HepG2 (cell line): ENCODE measurements around the gene KRTAP1-4. TPM values are rescaled to one million over a fixed set of nuclear protein-coding genes. Genes with fewer than 3 reads are reported as not detected.

ENCODE experiments used
- CBX2 ChIP-seq, 2 experiments: fragments of 200-600 bp in 1 of 2; sonication (generic); formaldehyde crosslinking in 1 of 2; IDR thresholded peaks; 2 replicates each; pipeline versions ENCODE4 v1.7.0 to v1.8.1; 2018 to 2022; ENCODE audit warnings: low read depth in 2 of 2, low read length in 1 of 2, mild to moderate bottlenecking in 1 of 2, missing genetic modification reagents in 1 of 2
- CEBPG ChIP-seq: IDR thresholded peaks from 2 replicates; pipeline ENCODE4 v1.6.1; 2016
- EHMT2 ChIP-seq: fragments of 200-600 bp; sonication (generic); IDR thresholded peaks from 2 replicates; pipeline ENCODE4 v1.7.0; 2017; ENCODE audit warnings: antibody characterized with exemption, low read depth, low read length, borderline replicate concordance
- HDAC1 ChIP-seq: sonication (generic); formaldehyde crosslinking; IDR thresholded peaks from 2 replicates; pipeline ENCODE4 v1.5.1; 2020; ENCODE audit warnings: mild to moderate bottlenecking, missing genetic modification reagents
- NKX3-1 ChIP-seq: sonication (generic); formaldehyde crosslinking; IDR thresholded peaks from 2 replicates; pipeline ENCODE4 v1.5.0; 2020; ENCODE audit warnings: missing genetic modification reagents
- ONECUT2 ChIP-seq: sonication (generic); formaldehyde crosslinking; IDR thresholded peaks from 2 replicates; pipeline ENCODE4 v1.4.0; 2020; ENCODE audit warnings: missing genetic modification reagents
- SATB2 ChIP-seq: sonication (generic); formaldehyde crosslinking; IDR thresholded peaks from 2 replicates; pipeline ENCODE4 v1.5.0; 2020; ENCODE audit warnings: missing genetic modification reagents
- ZKSCAN8 ChIP-seq: IDR thresholded peaks from 2 replicates; pipeline ENCODE4 v1.6.1; 2016; ENCODE audit warnings: borderline replicate concordance, missing genetic modification reagents, missing compliant biosample characterization
- ZNF12 ChIP-seq: sonication (generic); formaldehyde crosslinking; IDR thresholded peaks from 2 replicates; pipeline ENCODE4 v1.5.0; 2020; ENCODE audit warnings: missing genetic modification reagents
- ZNF274 ChIP-seq: sonication (generic); formaldehyde crosslinking; IDR thresholded peaks from 2 replicates; pipeline ENCODE4 v1.5.1; 2020; ENCODE audit warnings: mild to moderate bottlenecking, missing genetic modification reagents
- polyA plus RNA-seq, 8 experiments: library from polyadenylated mRNA; depleted of rRNA in 3 of 8; stranded (reverse) in 7 of 8; unstranded in 1 of 8; fragments of >200 nt; fragmentation: Illumina TruSeq in 4 of 8; extraction: Trizol in 4 of 8; gene quantifications; 2 replicates each; pipeline versions ENCODE4 v1.2.1 to v1.2.3, GENCODE V29; 2011 to 2016; ENCODE audit warnings: low read depth in 4 of 8, missing spikeins in 1 of 8, mixed read lengths in 1 of 8; ENCODE audit not compliant: insufficient read depth in 1 of 8
- total RNA-seq, 5 experiments: library from RNA; depleted of rRNA; stranded (reverse); fragments of >200 nt; fragmentation: Illumina TruSeq; extraction: Trizol; gene quantifications; 2 replicates each; pipeline ENCODE4 v1.2.3, GENCODE V29; 2016; ENCODE audit warnings: low read depth in 1 of 5
- TF ChIP-seq, protein P1 (sequence below): sonication (generic); formaldehyde crosslinking; IDR thresholded peaks from 2 replicates; pipeline ENCODE4 v1.8.1; 2023; ENCODE audit warnings: missing genetic modification reagents, mild to moderate bottlenecking, borderline replicate concordance
- TF ChIP-seq, protein P2 (sequence below): sonication (generic); formaldehyde crosslinking; IDR thresholded peaks from 2 replicates; pipeline ENCODE4 v1.8.0; 2023; ENCODE audit warnings: mild to moderate bottlenecking, missing genetic modification reagents
- TF ChIP-seq, protein P3 (sequence below): IDR thresholded peaks from 2 replicates; pipeline ENCODE4 v1.6.1; 2018; ENCODE audit warnings: missing genetic modification reagents
- TF ChIP-seq, protein P4 (sequence below): sonication (generic); formaldehyde crosslinking; IDR thresholded peaks from 2 replicates; pipeline ENCODE4 v1.4.0; 2020; ENCODE audit warnings: missing genetic modification reagents
- TF ChIP-seq, protein P5 (sequence below): IDR thresholded peaks from 2 replicates; pipeline ENCODE4 v1.6.1; 2012; ENCODE audit warnings: low read length, improper control_type of control experiment

Gene KRTAP1-4
- total and polyA plus RNA-seq, 2 of the 13 experiments (the other 11 are each of a cell fraction or from before 2014, with no cell fraction given) = not detected

DNA sequence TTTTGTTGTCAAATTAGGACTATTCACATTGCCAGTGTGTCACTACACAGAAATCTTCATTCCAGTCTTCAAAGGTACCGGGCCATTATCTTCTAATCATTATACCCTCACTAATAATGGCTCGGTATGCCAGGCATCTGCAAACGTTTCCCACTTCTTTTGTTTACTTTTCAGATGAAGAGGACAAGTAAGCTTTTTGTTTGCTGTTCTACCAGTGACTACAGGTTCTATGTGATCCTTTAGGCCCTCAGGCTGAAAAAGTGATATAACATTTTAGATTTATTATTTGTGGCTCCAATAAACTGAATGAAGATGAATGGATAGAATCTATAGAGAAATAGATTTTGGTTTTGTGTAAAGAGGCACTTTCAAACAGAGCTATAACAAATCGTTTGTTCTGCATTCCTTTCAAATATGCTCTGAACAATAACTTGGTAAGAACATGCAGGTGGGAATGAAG, 20.7 kb downstream of the KRTAP1-4 start (continued):
- TF ChIP-seq, protein P1, sequence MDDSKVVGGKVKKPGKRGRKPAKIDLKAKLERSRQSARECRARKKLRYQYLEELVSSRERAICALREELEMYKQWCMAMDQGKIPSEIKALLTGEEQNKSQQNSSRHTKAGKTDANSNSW (CRISPR knock-in tag) = no peak
- TF ChIP-seq CEBPG (CRISPR knock-in tag) (peak; percentile 55), ONECUT2 (peak; percentile 32; the same call in 1 of the 2 replicates), ZNF12 (CRISPR knock-in tag) (peak; percentile 47; the same call in 1 of the 2 replicates), CBX2 (IDR thresholded peaks at IDR 0.05; ENCODE audit: low read depth, low read length) (no peak), CBX2 (CRISPR knock-in tag; IDR thresholded peaks at IDR 0.05; ENCODE audit: low read depth) (no peak), HDAC1 (CRISPR knock-in tag) (peak; percentile 56; the same call in 1 of the 2 replicates), ZKSCAN8 (CRISPR knock-in tag) (0 out of 2 replicates have a peak, but pooled peaks have one; percentile 67), SATB2 (peak; percentile 95), EHMT2 (peak; percentile 63), ZNF274 (CRISPR knock-in tag) (no peak), NKX3-1 (CRISPR knock-in tag) (peak; percentile 84)
- TF ChIP-seq, protein P2, sequence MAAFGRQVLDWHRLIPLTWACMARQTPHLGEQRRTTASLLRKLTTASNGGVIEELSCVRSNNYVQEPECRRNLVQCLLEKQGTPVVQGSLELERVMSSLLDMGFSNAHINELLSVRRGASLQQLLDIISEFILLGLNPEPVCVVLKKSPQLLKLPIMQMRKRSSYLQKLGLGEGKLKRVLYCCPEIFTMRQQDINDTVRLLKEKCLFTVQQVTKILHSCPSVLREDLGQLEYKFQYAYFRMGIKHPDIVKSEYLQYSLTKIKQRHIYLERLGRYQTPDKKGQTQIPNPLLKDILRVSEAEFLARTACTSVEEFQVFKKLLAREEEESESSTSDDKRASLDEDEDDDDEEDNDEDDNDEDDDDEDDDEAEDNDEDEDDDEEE = no peak
- TF ChIP-seq, protein P3, sequence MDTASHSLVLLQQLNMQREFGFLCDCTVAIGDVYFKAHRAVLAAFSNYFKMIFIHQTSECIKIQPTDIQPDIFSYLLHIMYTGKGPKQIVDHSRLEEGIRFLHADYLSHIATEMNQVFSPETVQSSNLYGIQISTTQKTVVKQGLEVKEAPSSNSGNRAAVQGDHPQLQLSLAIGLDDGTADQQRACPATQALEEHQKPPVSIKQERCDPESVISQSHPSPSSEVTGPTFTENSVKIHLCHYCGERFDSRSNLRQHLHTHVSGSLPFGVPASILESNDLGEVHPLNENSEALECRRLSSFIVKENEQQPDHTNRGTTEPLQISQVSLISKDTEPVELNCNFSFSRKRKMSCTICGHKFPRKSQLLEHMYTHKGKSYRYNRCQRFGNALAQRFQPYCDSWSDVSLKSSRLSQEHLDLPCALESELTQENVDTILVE (CRISPR knock-in tag) = peak; percentile 80
- TF ChIP-seq, protein P4, sequence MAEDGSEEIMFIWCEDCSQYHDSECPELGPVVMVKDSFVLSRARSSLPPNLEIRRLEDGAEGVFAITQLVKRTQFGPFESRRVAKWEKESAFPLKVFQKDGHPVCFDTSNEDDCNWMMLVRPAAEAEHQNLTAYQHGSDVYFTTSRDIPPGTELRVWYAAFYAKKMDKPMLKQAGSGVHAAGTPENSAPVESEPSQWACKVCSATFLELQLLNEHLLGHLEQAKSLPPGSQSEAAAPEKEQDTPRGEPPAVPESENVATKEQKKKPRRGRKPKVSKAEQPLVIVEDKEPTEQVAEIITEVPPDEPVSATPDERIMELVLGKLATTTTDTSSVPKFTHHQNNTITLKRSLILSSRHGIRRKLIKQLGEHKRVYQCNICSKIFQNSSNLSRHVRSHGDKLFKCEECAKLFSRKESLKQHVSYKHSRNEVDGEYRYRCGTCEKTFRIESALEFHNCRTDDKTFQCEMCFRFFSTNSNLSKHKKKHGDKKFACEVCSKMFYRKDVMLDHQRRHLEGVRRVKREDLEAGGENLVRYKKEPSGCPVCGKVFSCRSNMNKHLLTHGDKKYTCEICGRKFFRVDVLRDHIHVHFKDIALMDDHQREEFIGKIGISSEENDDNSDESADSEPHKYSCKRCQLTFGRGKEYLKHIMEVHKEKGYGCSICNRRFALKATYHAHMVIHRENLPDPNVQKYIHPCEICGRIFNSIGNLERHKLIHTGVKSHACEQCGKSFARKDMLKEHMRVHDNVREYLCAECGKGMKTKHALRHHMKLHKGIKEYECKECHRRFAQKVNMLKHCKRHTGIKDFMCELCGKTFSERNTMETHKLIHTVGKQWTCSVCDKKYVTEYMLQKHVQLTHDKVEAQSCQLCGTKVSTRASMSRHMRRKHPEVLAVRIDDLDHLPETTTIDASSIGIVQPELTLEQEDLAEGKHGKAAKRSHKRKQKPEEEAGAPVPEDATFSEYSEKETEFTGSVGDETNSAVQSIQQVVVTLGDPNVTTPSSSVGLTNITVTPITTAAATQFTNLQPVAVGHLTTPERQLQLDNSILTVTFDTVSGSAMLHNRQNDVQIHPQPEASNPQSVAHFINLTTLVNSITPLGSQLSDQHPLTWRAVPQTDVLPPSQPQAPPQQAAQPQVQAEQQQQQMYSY = no peak; the same call in 1 of the 2 replicates
- TF ChIP-seq, protein P5, sequence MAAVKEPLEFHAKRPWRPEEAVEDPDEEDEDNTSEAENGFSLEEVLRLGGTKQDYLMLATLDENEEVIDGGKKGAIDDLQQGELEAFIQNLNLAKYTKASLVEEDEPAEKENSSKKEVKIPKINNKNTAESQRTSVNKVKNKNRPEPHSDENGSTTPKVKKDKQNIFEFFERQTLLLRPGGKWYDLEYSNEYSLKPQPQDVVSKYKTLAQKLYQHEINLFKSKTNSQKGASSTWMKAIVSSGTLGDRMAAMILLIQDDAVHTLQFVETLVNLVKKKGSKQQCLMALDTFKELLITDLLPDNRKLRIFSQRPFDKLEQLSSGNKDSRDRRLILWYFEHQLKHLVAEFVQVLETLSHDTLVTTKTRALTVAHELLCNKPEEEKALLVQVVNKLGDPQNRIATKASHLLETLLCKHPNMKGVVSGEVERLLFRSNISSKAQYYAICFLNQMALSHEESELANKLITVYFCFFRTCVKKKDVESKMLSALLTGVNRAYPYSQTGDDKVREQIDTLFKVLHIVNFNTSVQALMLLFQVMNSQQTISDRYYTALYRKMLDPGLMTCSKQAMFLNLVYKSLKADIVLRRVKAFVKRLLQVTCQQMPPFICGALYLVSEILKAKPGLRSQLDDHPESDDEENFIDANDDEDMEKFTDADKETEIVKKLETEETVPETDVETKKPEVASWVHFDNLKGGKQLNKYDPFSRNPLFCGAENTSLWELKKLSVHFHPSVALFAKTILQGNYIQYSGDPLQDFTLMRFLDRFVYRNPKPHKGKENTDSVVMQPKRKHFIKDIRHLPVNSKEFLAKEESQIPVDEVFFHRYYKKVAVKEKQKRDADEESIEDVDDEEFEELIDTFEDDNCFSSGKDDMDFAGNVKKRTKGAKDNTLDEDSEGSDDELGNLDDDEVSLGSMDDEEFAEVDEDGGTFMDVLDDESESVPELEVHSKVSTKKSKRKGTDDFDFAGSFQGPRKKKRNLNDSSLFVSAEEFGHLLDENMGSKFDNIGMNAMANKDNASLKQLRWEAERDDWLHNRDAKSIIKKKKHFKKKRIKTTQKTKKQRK = no peak
